AG09319 (cell line): ENCODE data around the gene ODF2.
A peak's percentile ranks its signal among the peaks of the same experiment; 100 is the strongest.
"Not testable (repeated sequence)": the region's sequence is repeated elsewhere in the genome, so short reads cannot be mapped to it uniquely, and the experiment has no call there.

ENCODE experiments used
- DNase-seq: peaks from one replicate; pipeline ENCODE4 v3.0.0-alpha.2; 2010; ENCODE audit warnings: low read depth; ENCODE audit errors: extremely low read depth
- CTCF ChIP-seq: IDR thresholded peaks from 2 replicates; pipeline ENCODE4 v1.5.1; 2011; ENCODE audit warnings: low read depth, mild to moderate bottlenecking, inconsistent platforms, low read length, moderate library complexity

The ODF2 gene

DNA sequence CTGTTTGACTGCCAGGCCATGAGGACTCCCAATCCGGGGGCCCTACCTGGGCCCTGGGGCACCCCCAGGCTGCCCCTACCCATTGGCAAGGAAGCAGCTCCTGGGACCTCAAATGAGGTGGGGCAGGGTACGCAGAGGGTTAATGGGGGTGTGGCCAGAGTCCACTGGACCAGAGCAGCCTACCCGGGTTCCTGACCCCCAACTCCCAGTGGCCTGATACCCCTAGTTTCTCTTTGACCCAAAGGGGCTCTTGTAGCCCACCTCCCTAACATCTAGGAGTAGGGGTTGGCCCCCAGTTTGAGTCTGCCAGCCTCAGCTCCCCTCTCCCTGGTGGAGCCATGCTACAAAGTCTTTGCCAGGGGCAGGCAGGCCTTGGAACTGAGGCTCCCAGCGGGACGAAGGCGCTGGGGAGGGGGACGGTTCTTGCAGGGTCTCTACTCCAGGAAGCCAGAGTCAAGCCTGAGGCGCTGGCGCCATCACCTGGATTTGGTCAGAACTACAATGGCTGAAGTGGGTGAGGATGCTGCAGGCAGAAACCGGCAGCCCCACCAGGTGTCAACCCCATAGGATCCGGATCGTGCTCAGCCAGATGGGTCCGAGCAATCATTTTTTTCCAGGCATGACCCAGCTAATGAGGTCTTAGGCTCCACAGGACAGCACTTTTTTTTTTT is 43.6 kb upstream of the ODF2 start:
- DNase-seq: no peak
- peak; percentile 58 for TF ChIP-seq CTCF

GRCh38 chr9:128413728-128414127 is 42.1 kb upstream of the ODF2 start:
- not testable (repeated sequence) for DNase-seq

DNA sequence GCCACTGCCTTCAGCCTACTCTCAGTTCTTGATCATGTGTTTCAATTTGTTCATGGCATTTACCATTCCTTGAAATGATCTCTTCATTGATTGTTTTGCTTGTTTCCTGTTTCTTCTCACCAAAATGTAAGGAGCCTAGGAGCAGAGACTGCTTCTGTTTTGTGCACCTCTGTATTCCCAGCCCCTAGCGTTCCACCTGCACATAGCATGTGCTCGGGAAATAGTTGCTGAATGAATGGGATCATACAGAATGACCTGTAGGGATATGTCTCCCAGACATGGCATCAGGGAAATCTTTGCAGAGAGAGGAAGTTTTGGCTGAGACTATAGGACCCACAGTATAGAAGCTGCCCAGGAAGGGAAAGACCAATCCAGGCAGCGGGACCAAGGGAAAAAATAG is 41.3 kb upstream of the ODF2 start:
- DNase-seq: no peak
- no peak for TF ChIP-seq CTCF

- no peak for TF ChIP-seq CTCF
These were observed 40.5 kb upstream of the ODF2 start for GRCh38 chr9:128415281-128415680.

DNA sequence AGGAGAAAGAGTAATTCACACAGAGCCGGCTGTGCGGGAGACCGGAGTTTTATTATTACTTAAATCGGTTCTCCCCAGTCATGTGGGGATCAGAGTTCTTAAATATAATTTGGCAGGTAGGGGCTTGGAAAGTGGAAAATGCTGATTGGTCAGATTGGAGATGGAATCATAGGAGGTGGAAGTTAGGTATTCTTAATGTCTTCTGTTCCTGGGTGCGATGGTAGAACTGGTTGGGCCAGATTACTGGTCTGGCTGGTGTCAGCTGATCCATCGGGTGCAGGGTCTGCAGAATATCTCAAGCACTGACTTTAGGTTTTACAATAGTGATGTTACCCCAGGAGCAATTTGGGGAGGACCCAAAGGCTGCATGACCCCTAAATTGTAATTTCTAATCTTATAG is 39.8 kb upstream of the ODF2 start:
- no peak for TF ChIP-seq CTCF
- DNase-seq: no peak

More at GRCh38 chr9:128415281-128415680, 40.5 kb upstream of the ODF2 start:
- DNase-seq: no peak

DNA sequence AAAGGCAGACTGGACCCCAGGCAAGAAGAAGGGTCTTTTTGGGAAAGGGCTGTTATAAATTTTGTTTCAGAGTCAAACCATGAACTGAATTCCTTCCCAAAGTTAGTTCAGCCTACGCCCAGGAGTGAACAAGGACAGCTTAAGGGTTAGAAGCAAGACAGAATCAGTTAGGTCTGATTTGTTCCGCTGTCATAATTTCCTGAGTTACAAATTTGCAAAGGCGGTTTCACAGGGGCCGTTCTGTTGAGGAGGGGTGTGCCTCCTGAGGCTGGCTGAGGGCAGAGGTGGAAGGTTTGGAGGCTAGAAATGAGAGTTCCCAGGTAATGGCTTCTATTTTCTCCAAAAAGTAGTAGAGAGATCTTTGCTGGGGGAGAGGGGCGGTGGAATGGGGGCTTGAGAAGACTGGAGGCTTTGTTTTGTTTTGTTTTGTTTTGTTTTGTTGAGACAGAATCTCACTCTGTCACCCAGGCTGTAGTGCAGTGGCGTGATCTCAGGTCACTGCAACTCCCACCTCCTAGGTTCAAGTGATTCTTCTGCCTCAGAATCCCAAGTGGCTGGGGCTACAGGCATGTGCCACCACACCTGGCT is 39.3 kb upstream of the ODF2 start:
- no peak for DNase-seq
- no peak for TF ChIP-seq CTCF

GRCh38 chr9:128419061-128419925 is 36.5 kb upstream of the ODF2 start:
- DNase-seq: no peak
- no peak for TF ChIP-seq CTCF
